ENCODE measurements around the gene LRRC75A. TPM values are rescaled to one million over a fixed set of nuclear protein-coding genes. Genes with fewer than 3 reads are reported as not detected.
A peak's percentile ranks its signal among the peaks of the same experiment; 100 is the strongest.

Gene LRRC75A
- total and polyA plus RNA-seq, 2 donors (not counting 3 experiments of a cell fraction or from before 2014, with no cell fraction given): 3.7 to 6.1 TPM

DNA sequence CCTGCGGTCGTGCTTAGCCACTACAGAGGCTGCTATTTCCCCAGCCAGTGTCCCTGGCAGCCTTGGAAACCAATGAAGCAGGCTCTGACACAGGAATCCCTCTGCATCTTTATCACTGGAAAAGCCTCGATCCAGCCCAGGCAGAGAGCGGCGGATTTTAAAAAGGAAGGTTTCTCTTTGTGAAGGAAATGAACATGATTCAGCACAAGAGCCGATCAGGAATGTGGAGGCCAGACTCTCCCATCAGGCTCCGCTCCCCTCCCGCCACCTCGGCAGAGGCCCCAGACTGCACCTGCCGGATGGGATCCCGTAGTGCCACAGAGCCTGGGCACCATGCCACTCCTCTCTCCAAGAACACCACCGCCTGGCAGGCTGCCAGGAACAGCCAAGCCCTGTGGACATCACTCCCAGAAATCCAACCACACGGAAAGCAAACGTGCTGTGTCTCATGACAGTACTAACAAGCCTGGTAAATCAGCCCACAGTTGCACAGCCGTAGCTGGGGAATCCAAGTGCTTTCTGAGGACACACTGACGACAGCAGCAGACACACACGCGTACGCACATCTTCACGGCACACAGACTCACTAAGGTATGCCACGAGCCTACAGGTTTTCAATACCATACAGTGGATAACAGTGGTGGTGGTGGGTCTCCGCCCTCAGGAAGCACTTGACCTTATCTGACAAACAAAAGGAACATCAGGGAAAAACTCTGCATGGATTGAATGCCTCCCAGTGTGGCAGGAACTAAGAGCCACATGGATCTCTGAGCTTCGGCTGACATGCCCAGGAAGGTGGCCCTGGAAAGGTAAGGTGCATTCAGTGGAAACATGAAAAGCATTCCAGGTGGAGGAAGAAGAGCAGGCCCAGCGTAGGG is 5.4 kb downstream of the LRRC75A start:
- H3K9me1 ChIP-seq (replicated peaks; ENCODE audit: control insufficient read depth, extremely low read depth, insufficient read depth, low read length): no peaks in the 10 kb centered on the region
- FAIRE-seq: no peak
- H3K4me3 ChIP-seq (replicated peaks in 1 of 3; ENCODE audit: insufficient read depth in 1 of 3, low read depth in 1 of 3, low read length in 3 of 3): peak overlapping the region in 2 of 3 experiments; percentile 5 to 9
- peak overlapping the region; percentile 51 for H3K9ac ChIP-seq (replicated peaks; ENCODE audit: extremely low read depth, insufficient read depth, low read length)
- H3K27ac ChIP-seq (ENCODE audit: insufficient read depth, low read depth, low read length): peak overlapping the region; percentile 80
- peak overlapping the region; percentile 62 for H3K4me2 ChIP-seq (ENCODE audit: insufficient read depth, low read length)
- H2AFZ ChIP-seq (ENCODE audit: low read depth, low read length): peak overlapping the region; percentile 45
- no peaks in the 10 kb centered on the region for H4K20me1 ChIP-seq (replicated peaks; ENCODE audit: control insufficient read depth, extremely low read depth, insufficient read depth, low read length)
- H3K36me3 ChIP-seq (ENCODE audit: control insufficient read depth in 2 of 2, extremely low read depth in 1 of 2, insufficient read depth in 2 of 2, low read length in 2 of 2): no peaks in the 10 kb centered on the region
- BruUV-seq (replicated peaks): no TSS peak
- peaks cover 41% of the 10 kb centered on the region for H3K4me1 ChIP-seq (ENCODE audit: control insufficient read depth, extremely low read depth, insufficient read depth, low read length)
- dilution Hi-C loops (cut with MboI; ENCODE audit: extremely low pct_ligation_motif_present, low sequenced_read_pairs) (no loop called here), intact Hi-C loops (cut with micrococcal nuclease) (loop anchor here (1.0 to 2.0 kb wide), 5 partner anchors 9 to 48 kb away; no protein-coding TSS in a partner anchor)
- H3K9me3 ChIP-seq (replicated peaks; ENCODE audit: control insufficient read depth, insufficient read depth, low read length): no peaks in the 10 kb centered on the region
- H3K27me3 ChIP-seq (ENCODE audit: control insufficient read depth in 2 of 2, insufficient read depth in 2 of 2, low read length in 2 of 2): peaks cover 0 to 6% of the 10 kb centered on the region in 2 experiments
- ChIA-PET POLR2A (no interaction called here), CTCF (interaction anchor here (0.8 to 4.2 kb wide), 2 partner anchors 33 to 35 kb away, joined by 3 to 15 read pairs; no protein-coding TSS in a partner anchor)
- TF ChIP-seq, protein P1, sequence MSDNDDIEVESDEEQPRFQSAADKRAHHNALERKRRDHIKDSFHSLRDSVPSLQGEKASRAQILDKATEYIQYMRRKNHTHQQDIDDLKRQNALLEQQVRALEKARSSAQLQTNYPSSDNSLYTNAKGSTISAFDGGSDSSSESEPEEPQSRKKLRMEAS (IDR thresholded peaks at IDR 0.05; ENCODE audit: insufficient read depth, insufficient read length): no peak
- TF ChIP-seq FOS (IDR thresholded peaks at IDR 0.05; ENCODE audit: borderline replicate concordance, insufficient read depth, low read length): no peak
- peak; percentile 69 for TF ChIP-seq POLR2AphosphoS5 (IDR thresholded peaks at IDR 0.05; ENCODE audit: insufficient read depth, low read depth, low read length)
- TF ChIP-seq EZH2 (IDR thresholded peaks at IDR 0.05; ENCODE audit: borderline replicate concordance, low read depth, low read length, severe bottlenecking): no peak
- peak; percentile 52 for TF ChIP-seq POLR2A (IDR thresholded peaks at IDR 0.05; ENCODE audit: low read depth, low read length)
- no peak for TF ChIP-seq JUN (IDR thresholded peaks at IDR 0.05; ENCODE audit: borderline replicate concordance, insufficient read depth, insufficient read length, low read depth)
- H3K79me2 ChIP-seq (ENCODE audit: control insufficient read depth, insufficient read depth, low read length): no peaks in the 10 kb centered on the region
- DNase-seq (ENCODE audit: low read depth, low spot score): peak; percentile 83

Measured in endothelial cell of umbilical vein (primary cell).